MM.1S (cell line): ENCODE measurements around the gene SNX27.
"Not testable (repeated sequence)": the region's sequence is repeated elsewhere in the genome, so short reads cannot be mapped to it uniquely, and the experiment has no call there.

Experiments
- DNase-seq: peaks from one replicate; pipeline ENCODE4 v3.0.0-alpha.2; 2015
- H2AFZ ChIP-seq: fragments of 300-600 bp; sonication (generic); 2 replicates; pipeline ENCODE4 v1.6.0; 2016; ENCODE audit warnings: antibody characterized with exemption, low read length
- H3F3A ChIP-seq: fragments of 300-600 bp; sonication (generic); 2 replicates; pipeline ENCODE4 v1.6.1; 2016; ENCODE audit warnings: mild to moderate bottlenecking, antibody characterized with exemption, low read length, moderate library complexity, mixed read lengths; ENCODE audit not compliant: insufficient read depth
- H3K27ac ChIP-seq: fragments of 300-600 bp; sonication (generic); 2 replicates; pipeline ENCODE4 v1.5.1; 2016; ENCODE audit warnings: mild to moderate bottlenecking, low read length
- H3K27me3 ChIP-seq: fragments of 300-600 bp; sonication (generic); replicated peaks from 2 replicates; pipeline ENCODE4 v1.6.0; 2016; ENCODE audit warnings: low read length; ENCODE audit not compliant: insufficient read depth
- H3K36me3 ChIP-seq: fragments of 300-600 bp; sonication (generic); replicated peaks from 2 replicates; pipeline ENCODE4 v1.6.1; 2016; ENCODE audit warnings: mild to moderate bottlenecking, low read length, mixed read lengths; ENCODE audit not compliant: insufficient read depth
- H3K4me1 ChIP-seq: fragments of 300-600 bp; sonication (generic); 2 replicates; pipeline ENCODE4 v1.6.1; 2016; ENCODE audit warnings: low read length, mixed read lengths
- H3K4me2 ChIP-seq: fragments of 300-600 bp; sonication (generic); 2 replicates; pipeline ENCODE4 v1.6.0; 2016; ENCODE audit warnings: low read depth, low read length
- H3K4me3 ChIP-seq: fragments of 300-600 bp; sonication (generic); 2 replicates; pipeline ENCODE4 v1.5.1; 2016; ENCODE audit warnings: low read length, mixed read lengths
- H3K79me2 ChIP-seq: fragments of 300-600 bp; sonication (generic); 2 replicates; pipeline ENCODE4 v1.6.1; 2016; ENCODE audit warnings: mixed run types, low read length, mixed read lengths
- H3K9ac ChIP-seq: fragments of 300-600 bp; sonication (generic); 2 replicates; pipeline ENCODE4 v1.6.1; 2016; ENCODE audit warnings: low read length, mixed read lengths
- H3K9me2 ChIP-seq: fragments of 300-600 bp; sonication (generic); replicated peaks from 2 replicates; pipeline ENCODE4 v1.6.1; 2016; ENCODE audit warnings: mild to moderate bottlenecking, low read length, mixed read lengths; ENCODE audit not compliant: insufficient read depth
- H3K9me3 ChIP-seq: fragments of 300-600 bp; sonication (generic); replicated peaks from 2 replicates; pipeline ENCODE4 v1.6.1; 2016; ENCODE audit warnings: mild to moderate bottlenecking, low read length, mixed read lengths; ENCODE audit not compliant: insufficient read depth
- H4K20me1 ChIP-seq: fragments of 300-600 bp; sonication (generic); 2 replicates; pipeline ENCODE4 v1.6.1; 2016; ENCODE audit warnings: mild to moderate bottlenecking, low read length, moderate library complexity, mixed read lengths; ENCODE audit not compliant: insufficient read depth
- CTCF ChIP-seq: fragments of 300-600 bp; sonication (generic); IDR thresholded peaks from 2 replicates; pipeline ENCODE4 v1.5.1; 2016; ENCODE audit warnings: antibody characterized with exemption, low read length, mixed read lengths
- EZH2 ChIP-seq: fragments of 300-600 bp; sonication (generic); optimal IDR thresholded peaks from 2 replicates; pipeline ENCODE3; 2017; ENCODE audit warnings: low read depth, mild to moderate bottlenecking, antibody characterized with exemption, low read length, mixed read lengths
- EZH2phosphoT487 ChIP-seq: fragments of 300-600 bp; sonication (generic); IDR thresholded peaks from 2 replicates; pipeline ENCODE4 v1.6.1; 2018; ENCODE audit warnings: antibody characterized with exemption, low read length

Gene SNX27

GRCh38 chr1:151668090-151668489 is 56.2 kb downstream of the SNX27 start:
- Histone ChIP-seq H3K4me3 (no peak overlapping the region), H3F3A (no peaks in the 10 kb centered on the region), H2AFZ (no peak overlapping the region), H3K36me3 (no peaks in the 10 kb centered on the region), H3K4me1 (no peaks in the 10 kb centered on the region), H3K27me3 (no peaks in the 10 kb centered on the region), H3K27ac (no peak overlapping the region), H4K20me1 (no peaks in the 10 kb centered on the region), H3K79me2 (no peaks in the 10 kb centered on the region), H3K9me3 (no peaks in the 10 kb centered on the region), H3K9ac (no peak overlapping the region), H3K9me2 (no peaks in the 10 kb centered on the region), H3K4me2 (no peak overlapping the region)
- TF ChIP-seq EZH2 = no peak
- no peak for TF ChIP-seq EZH2phosphoT487
- TF ChIP-seq CTCF = no peak
- no peak for DNase-seq

- H3K36me3 ChIP-seq, H3K4me3 ChIP-seq, H3K9ac ChIP-seq, DNase-seq, H2AFZ ChIP-seq, H3F3A ChIP-seq, H3K4me2 ChIP-seq, H3K9me2 ChIP-seq, H3K79me2 ChIP-seq, H3K4me1 ChIP-seq, H3K9me3 ChIP-seq, H4K20me1 ChIP-seq, H3K27ac ChIP-seq, H3K27me3 ChIP-seq: not testable (repeated sequence)
Measured at GRCh38 chr1:151670036-151670675, 58.3 kb downstream of the SNX27 start.

GRCh38 chr1:151673407-151673806 is 61.6 kb downstream of the SNX27 start:
- no peaks in the 10 kb centered on the region for H4K20me1 ChIP-seq
- H3K27me3 ChIP-seq = no peaks in the 10 kb centered on the region
- H3K9me2 ChIP-seq = no peaks in the 10 kb centered on the region
- no peaks in the 10 kb centered on the region for H3K9me3 ChIP-seq
- H3K36me3 ChIP-seq = no peaks in the 10 kb centered on the region
- no peaks in the 10 kb centered on the region for H3K79me2 ChIP-seq
- no peak overlapping the region for H3K4me3 ChIP-seq
- no peak overlapping the region for H3K4me2 ChIP-seq
- no peaks in the 10 kb centered on the region for H3F3A ChIP-seq
- no peak overlapping the region for H3K27ac ChIP-seq
- no peak for DNase-seq
- H3K4me1 ChIP-seq = no peaks in the 10 kb centered on the region
- H3K9ac ChIP-seq = no peak overlapping the region
- no peak overlapping the region for H2AFZ ChIP-seq
- TF ChIP-seq CTCF (no peak), EZH2phosphoT487 (no peak), EZH2 (no peak)

GRCh38 chr1:151680391-151680790 is 68.5 kb downstream of the SNX27 start:
- no peak overlapping the region for H3K27ac ChIP-seq
- H3F3A ChIP-seq = no peaks in the 10 kb centered on the region
- H3K79me2 ChIP-seq = no peaks in the 10 kb centered on the region
- H4K20me1 ChIP-seq = no peaks in the 10 kb centered on the region
- no peak overlapping the region for H3K4me3 ChIP-seq
- no peaks in the 10 kb centered on the region for H3K9me3 ChIP-seq
- DNase-seq = no peak
- H3K4me1 ChIP-seq = no peaks in the 10 kb centered on the region
- no peak overlapping the region for H3K4me2 ChIP-seq
- H3K9me2 ChIP-seq = no peaks in the 10 kb centered on the region
- TF ChIP-seq CTCF = no peak
- no peak for TF ChIP-seq EZH2
- no peak for TF ChIP-seq EZH2phosphoT487
- no peaks in the 10 kb centered on the region for H3K36me3 ChIP-seq
- H2AFZ ChIP-seq = no peak overlapping the region
- no peaks in the 10 kb centered on the region for H3K27me3 ChIP-seq
- H3K9ac ChIP-seq = no peak overlapping the region
